GM19324 (cell line): ENCODE data around the gene KIF18B.

ENCODE experiments used
- ATAC-seq: cut with Tn5 transposase; IDR thresholded peaks from one replicate; pipeline ENCODE4 v1.9.1; 2021; ENCODE audit warnings: mild to moderate bottlenecking, moderate library complexity; ENCODE audit not compliant: unreplicated experiment, low FRiP score

The KIF18B gene

GRCh38 chr17:44884941-44885340, 62.6 kb downstream of the KIF18B start:
- ATAC-seq = no peak

- ATAC-seq = no peak
Observed at GRCh38 chr17:44881145-44881544, 66.4 kb downstream of the KIF18B start.

GRCh38 chr17:44880062-44880461, 67.5 kb downstream of the KIF18B start:
- ATAC-seq = no peak

- no peak for ATAC-seq
Observed at GRCh38 chr17:44879376-44879775, 68.2 kb downstream of the KIF18B start.

GRCh38 chr17:44878627-44879221, 68.8 kb downstream of the KIF18B start:
- ATAC-seq = no peak

GRCh38 chr17:44877121-44877520, 70.5 kb downstream of the KIF18B start:
- ATAC-seq = no peak

GRCh38 chr17:44875761-44876160, 71.8 kb downstream of the KIF18B start:
- ATAC-seq = no peak
